Right forelimb (tissue), 1 donor: ENCODE data around the gene AP1G2.

Source experiments
- DNase-seq: peaks from one replicate; pipeline ENCODE4 v3.0.0-alpha.2; 2018

The AP1G2 gene

DNA sequence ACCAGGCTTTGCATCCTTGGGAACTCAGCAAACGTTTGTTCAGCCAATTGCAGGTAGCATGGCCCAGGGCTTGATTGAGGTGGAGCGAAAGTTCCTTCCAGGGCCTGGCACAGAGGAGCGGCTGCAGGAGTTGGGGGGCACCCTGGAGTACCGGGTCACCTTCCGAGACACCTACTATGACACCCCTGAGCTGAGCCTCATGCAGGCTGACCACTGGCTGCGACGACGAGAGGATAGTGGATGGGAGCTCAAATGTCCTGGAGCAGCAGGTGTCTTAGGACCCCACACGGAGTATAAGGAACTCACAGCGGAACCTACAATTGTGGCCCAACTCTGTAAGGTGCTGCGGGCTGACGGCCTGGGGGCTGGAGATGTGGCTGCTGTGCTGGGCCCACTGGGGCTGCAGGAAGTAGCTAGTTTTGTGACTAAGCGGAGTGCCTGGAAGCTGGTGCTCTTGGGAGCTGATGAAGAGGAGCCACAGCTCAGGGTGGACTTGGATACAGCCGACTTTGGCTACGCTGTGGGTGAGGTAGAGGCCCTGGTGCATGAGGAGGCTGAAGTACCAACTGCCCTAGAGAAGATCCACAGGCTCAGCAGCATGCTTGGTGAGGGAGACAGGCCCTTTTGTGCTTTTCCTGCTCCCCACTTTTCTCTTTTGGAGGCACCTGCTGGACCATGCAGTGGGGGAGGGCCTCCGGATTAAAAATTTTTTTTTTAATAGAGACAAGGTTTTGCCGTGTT lies 10.7 kb downstream of the AP1G2 start:
- no peak for DNase-seq

DNA sequence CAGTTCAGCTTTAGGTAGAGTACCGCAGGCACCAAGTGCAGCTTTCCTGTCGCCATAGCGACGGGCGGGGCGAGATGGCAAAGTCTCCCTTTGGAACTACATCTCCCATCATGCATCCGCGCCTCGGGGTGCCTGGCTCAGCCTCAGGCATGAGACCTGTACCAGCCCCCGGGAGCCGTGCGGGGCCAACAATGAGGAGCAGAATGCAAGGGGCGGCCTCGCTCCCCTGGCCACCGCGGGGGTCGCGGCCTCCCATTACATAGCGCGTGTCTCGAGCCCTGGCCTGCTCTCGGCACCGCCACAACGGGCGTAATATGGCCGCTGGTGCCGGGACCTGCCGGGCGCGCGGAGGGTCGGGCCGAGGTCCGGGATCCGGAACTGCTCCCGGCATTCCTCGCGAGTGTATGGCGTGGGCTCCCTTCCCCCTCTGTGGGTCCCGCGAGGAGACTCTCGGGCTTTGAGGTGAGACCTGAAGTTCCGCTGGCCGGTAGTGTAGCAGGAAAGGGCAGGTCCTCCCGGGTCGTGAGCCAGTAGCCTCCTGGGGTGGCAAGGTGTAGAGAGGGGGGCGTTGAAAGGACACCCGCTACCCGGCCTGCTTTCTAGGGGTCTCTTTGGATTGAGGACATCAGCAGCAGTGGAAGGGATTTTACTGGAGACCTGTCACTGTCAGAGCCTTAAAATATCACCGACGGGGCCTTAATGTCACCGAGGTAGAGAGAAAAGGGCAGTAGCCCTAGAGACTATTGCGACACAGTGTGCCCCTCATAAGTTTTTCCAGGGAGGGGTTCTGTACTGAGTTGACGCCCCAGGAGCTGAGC lies 11.5 kb downstream of the AP1G2 start, which contains the start of gene THTPA:
Gene THTPA (plus strand): TSS at position 390 of the 818 bp plus-strand sequence. CDS start 487 bp downstream, outside the sequence.
- peak; percentile 95 for DNase-seq

DNA sequence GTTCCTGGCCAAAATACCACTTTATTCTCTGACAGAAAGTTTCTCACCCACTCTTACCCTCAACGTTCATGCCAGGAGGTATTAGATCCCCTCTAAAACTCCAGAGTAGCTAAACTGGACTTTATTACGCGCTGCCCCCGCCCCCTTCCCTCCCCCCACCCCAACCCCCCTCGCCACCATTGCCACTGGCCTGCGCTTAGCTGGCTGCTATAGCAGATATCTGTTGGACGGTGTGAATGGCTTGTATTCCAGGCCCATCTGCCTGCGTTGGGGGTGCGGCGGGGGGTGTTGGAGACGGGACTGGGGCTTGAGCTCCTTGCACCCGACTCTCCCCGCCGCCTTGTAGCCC lies 12.1 kb downstream of the AP1G2 start:
- DNase-seq: no peak

DNA sequence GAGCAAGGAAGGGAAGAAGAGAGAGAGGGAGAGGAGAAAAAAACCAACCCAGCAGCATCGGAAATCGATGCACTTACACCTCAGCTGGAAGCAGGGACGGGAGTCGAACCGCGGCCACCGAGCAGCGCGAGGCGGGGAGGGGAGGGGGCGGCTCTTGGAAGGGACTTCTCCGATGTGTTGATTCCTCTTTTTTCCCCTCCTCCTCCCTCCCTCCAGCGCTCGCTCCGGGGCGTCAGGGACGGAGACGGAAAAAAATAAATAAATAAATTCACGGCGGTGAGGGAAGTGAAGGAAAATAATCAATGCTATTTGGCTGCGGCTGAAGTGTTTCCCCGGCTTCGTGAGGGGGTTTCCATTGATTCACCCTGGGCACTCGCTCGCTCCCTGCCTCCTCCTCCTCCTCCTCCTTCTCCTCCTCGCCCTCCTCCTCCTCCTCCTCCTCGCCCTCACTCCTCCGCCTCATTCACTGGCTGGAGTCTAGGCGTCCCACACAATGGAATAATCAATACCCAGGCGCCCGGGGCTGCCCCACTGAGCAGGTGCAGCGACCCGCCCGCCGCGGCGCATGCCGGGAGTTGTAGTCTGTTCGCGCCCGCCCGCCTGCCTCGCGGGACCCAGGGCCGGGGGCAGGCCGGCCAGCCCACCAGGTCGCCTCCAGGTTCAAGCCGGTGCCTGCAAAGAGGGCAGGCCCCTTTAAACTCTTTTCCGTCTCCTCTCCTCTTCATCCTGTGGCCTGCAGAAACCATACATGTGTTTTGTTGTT lies 16.1 kb downstream of the AP1G2 start, which contains the start of gene ZFHX2:
Gene ZFHX2 (minus strand): TSS at position 500 of the 763 bp plus-strand sequence. CDS start 16,440 bp downstream, outside the sequence.
- DNase-seq: peak; percentile 79

DNA sequence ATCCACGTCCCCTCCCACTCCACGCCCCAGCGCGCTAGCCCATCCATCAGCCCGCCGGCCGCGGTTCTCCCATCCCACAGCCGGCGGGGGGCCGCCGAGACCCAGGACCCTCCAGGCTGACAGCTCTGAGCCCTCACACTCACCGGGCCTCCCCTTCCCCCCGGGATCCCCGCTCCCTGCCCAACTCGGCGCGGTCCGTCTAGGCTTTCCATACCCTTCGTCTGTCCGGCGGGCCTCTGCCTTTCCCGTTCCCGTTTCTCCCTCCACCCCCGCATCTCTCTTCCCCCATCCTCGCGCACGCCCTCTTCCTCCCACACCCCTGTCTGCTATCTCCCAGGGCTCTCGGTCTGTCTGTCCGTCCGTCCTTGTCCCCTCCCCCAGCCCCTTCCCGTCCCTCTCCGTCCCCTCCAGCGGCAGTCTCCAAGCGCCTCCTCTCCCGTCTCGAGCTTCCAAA lies 16.8 kb downstream of the AP1G2 start:
- DNase-seq: no peak

DNA sequence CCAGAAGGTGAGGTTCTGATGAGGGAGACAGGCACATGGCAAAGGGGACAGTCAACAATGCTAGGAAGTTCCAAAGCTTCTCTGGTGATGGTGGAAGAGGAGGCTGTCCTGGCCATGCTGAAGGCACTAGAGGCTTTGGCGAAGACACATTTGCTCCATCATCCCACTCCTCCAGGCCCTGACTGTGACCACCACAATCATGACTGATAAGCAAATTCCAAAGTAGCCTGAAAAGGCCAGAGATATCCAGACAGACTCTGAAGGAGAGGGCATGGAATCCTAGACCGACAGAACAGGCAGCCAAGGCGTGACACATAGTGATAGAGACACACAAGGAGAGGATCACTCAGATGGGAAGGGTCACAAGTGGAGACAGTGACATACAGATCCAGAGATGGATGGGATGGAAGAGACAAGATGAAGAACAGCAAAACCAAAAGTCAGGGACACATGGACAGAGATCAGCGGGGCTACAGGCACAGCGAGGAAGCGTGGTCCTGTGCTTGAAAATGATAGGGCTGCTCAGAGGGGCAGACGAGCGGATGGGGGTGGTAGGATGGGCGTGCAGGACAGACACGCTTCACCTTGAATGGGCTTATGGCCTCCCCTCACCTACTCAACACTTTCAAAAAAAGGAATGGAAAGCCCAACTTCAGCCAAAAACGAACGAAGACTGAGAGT lies 17.3 kb downstream of the AP1G2 start:
- DNase-seq: no peak

DNA sequence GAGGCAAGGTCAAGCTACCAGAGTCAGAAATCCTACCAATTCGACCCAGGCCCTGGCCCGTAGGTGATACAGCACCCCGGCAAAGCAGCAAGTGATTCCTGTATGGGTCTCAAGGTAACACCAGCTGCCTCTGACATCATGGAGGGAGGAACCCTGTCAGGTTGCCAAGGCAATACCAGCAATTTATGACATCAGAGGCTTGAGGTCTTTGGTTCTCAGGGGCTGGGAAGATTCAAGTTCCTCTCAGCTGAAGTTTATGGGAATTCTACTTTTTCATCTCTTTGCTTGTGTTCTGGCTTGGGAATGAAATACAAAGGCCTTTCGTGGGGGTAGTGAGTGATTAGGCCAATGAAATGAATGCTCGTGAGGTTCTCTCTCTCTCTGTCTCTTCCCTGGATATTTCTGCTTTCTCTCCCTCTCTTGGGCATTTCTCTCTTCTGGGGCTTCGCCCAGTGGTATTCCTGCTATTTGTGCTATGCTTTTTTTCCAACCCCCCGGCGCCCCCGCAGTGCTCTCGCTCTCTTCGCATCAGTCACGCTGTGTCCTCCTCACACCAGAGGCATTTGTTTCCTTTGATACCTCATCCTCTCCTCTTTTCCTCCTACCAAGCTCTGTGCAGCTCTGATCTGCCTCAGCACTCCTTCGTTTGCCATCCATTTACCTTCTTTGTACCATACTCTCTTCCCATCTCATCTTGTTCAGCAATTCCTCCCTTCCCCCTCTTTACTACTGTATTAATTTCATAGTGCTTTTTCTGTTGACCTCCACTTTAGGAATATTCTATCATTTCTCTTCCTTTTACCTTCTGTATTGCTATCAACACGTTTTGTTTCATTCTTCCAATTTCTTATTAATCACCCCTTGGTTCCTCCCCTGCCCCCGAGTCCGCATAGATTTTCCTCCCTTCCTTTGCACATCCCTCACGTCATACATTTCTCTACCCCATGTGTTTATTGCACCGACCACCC lies 19.0 kb downstream of the AP1G2 start:
- no peak for DNase-seq

DNA sequence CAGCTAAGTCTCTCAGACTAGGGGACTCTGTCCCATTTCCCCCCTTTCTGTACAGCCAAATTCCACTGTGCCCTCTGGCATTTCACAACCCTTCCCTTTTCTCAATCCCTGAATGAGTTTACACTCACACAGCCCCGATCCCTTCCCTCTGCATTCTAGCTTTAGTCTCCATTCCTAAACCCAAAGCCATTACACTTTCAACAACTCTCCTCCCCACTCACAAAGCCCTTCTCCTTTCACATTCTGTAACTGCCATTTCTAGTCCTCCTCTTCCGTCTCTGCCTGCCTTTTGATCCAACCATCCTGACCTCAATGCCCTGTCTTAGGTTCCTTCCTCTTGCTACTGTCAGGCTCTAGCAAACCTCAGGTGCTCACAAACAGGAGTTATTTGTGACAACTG lies 19.7 kb downstream of the AP1G2 start:
- no peak for DNase-seq

DNA sequence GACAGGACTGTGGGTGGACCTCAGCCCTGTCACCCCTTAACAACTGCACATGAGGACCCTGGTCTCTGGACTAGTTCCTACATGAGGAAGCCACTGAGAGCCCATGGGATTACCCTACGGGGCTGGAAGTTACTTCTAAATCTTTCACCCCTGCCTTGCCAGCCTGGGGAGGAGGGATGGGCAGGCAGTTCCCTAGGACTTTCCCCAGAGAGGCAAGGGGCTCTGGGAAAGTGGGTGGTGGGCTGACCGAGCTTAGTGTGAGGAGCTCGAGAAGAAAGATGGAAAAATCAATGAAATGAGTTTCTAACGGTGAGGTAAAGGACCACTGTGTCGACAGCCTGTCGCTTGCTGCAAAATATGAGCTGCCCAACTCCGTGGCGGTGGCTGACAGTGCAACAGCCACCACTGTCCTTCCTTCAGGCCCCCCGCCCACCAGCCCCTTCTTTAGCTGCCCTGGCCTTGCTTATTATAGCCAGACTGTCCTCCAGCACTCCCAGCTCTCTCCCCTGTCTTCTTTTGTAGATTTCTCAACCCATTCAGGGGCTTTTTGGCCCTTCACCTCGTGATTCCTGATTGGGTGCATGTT lies 21.0 kb downstream of the AP1G2 start:
- DNase-seq: no peak

DNA sequence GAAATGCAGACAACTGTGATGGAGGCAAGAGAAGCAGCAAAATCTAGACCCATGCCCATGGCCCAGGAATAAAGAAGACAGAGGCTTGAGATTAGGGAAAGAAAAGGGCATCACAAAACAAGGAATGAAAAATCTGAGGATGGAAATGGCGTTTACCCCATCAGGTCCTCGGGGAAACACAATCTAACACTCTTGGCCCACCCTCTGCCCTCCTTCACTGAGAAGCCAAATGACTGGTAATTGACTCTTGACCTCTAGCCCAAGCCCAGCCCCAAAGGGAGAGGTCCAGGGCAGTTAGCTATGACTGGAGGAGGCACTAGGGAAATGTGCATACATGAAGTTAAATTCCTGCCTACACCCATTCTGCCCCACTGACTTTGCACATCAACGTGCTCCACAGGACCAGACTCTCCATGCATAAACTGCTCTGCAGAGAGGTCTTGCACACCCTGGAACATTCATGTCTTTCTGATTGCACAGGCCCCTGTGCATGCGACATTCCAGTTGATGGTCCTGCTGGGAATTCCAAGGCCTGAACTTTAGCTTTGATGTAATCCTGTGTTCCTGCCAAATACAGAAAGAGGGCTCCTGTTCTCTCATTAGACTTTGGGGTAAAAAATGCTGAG lies 21.7 kb downstream of the AP1G2 start:
- no peak for DNase-seq

DNA sequence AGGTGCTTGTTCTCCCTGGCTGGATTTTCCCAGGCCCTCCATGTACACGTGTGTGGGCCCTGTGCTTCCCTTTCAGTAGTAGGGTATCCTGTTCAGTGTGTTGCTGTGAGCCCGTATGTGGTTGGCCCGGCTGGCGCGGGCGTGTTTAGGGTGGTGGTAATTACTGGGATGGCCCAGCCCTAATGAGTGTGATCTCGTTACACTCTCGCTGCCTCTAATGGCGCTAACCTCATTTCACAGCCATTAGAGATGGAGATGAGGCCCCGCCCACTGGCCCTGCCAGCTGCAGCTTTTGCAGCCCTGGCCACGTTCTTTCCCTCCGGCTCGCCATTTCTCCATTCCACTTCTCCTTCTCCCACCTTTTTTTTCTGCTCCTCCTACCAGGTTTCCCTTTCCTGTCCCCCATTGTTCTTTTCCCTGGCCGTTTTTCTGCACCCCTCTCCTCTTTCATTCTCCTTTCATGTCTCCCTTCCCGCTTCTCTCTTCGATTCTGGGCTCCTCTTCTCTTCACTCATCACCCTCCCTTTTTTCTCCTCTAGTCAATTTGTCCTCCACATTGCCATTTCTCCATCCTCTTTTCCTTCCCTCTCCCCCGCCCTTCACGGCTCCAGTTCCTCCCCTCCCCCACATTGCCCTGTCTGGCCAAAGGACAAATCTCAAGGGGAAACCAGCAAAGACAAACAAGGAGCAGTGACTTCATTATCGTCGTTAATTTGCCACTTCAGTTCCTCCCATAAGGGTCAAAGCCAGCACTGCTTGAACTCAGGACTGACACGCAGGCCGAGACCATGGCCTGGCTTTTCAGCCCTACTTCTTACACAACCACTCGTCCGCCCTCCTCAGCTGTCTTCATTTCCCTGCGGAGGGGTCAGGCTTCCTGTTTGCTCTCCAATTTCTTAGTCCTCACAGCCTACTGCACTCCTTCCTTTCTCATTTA lies 22.8 kb downstream of the AP1G2 start:
- no peak for DNase-seq

DNA sequence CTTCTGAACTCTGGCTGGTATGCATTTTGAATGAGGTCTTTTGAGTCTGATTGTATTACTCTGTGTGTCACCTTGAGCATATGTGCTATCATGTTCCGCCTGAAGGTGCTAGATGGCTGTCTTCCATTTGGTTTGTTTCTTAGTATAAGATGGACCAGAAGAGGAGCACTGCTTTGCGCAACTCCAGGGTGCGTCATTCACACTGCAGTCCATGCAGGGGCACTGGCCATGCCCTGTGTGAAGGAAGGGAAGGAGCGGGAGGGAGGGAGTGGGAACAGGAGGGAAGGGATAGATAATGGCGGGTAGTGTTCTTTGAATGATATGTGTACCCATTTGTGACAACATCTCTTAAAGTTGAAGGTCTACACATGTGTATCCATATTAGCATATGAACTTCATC lies 24.2 kb downstream of the AP1G2 start:
- no peak for DNase-seq

DNA sequence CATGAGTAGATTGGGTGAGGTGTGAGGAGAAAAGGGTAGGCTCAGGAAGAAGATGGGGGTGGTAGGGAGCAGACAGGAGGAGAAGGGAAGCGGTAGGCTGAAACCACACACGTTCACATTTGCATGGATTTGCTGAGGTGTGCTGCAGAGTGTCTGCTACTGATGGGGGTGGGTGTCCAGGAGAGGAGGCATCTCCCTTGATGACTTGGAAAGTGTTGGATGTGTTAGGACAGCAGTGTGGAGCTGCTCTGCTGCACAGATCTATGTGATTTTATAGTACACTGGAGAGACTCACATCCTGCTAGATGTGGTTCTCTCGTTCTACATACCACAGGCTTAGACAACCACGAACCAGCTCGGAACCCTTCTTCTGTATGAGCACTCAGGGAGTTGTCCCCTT lies 25.3 kb downstream of the AP1G2 start:
- DNase-seq: no peak

DNA sequence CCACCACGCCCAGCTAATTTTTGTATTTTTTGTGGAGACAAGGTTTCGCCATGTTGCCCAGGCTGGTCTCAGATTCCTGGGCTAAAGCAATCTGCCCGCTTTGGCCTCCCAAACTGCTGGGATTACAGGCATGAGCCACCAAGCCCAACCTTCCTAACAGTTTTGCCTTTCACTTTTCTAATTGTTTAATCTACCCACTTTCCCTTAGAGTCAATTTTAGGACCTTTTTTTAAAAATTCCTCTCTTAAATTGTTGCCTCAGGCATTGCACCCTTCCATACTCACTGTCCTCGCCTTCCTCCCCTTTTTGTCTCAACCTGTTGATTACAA lies 27.5 kb downstream of the AP1G2 start:
- DNase-seq: no peak

DNA sequence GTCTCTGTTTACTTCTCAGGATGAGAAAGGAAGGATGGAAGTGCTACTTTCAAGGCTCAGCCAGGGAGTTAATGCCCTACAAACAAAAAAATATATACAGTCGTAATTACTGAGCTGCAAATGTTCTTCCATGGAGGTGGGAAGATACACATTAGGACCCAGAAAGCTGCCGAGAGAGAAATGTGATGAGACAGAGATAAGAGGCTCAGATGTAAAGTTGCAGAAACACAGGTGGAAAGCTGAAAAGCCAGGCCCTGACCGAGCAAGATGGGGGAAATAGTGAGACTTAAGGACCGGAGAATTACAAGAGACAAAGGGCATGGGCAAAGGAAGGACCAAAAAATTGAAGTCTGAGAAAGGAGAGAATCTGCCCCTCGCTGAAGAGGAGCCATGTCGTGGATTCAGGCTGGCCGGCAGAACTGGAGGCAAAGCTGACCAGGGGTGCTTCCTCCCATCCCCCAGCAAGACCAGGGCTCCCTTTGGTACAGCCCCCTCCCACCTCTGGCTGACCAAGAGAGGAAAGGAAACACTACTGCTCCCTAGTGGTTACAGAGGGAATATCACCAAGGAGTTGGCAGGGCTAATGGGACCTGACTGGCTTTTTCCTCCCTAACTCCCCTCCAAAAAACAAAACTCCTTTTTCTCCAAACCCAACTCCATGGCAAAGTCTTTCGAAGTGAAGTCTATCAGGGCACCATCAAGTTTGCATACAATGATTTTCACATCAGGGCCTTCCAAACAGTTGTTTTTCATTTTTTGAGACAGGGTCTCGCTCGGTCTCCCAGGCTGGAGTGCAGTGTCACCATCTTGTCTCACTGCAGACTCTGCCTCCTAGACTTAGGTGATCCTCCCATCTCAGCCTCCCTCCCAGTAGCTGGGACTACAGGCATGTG lies 28.1 kb downstream of the AP1G2 start:
- DNase-seq: no peak

DNA sequence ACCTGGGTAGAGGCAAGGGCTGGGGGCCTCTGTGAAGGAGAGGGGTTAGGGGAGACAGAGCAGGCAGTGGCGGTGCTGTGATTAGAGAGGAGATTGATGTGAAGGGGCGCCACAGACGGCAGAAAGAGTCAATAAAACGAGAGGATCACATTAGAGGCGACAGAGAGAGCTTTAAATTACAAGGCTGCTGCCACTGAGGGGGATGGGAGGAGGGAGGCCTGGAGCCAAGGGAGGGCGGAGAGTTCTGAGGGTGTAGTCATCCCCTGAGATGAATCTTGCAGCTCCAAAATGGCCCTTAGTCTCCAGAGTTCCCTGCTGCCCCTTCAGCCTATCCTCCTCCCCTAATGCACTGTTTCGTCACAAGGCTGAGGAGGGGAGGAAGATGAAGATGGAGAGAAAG lies 28.8 kb downstream of the AP1G2 start:
- no peak for DNase-seq

DNA sequence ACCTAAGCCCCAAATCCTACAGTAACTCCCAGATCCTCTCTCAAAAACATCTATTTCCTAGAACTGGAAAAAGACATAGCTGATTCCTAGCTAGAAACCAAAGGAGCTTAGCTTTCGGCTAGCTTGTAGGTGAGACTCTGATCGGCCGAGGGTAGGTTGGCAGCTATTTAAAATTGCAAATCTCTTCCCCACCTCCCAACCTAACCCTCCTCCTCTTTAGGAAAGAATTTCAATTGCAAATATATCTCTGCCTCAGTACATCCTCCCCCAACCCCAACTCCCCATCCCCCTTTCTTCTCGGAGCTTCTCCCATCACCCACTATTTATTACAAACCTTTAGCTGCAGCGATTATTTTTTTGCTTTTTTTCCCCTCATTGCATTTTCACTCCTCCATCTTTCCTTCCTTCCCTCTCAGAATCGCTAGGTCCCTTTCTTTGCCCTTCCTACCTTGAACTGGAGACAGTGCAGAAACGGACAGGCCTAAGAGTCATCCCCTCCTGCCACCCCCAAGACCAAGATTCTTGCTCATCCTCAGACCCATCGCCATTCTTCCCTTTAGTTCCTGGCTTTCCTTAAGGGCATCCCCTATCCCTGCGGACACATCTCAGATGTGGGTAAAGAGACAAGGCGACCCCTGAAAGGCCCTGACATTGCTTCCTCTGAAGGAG lies 29.4 kb downstream of the AP1G2 start:
- DNase-seq: no peak
